H1 (cell line): ENCODE results near the gene PRR30. TPM values are rescaled to one million over a fixed set of nuclear protein-coding genes. Genes with fewer than 3 reads are reported as not detected.

Experiments
- POLR2AphosphoS5 ChIP-seq: IDR thresholded peaks from 2 replicates; pipeline ENCODE4 v1.6.1; 2011; ENCODE audit warnings: low read depth, low read length
- USF2 ChIP-seq: IDR thresholded peaks from 2 replicates; pipeline ENCODE4 v1.6.1; 2011; ENCODE audit warnings: low read length, improper control_type of control experiment
- polyA plus RNA-seq, 7 experiments: library from polyadenylated mRNA; depleted of rRNA in 3 of 7; stranded (reverse) in 5 of 7; unstranded in 2 of 7; fragments of >200 nt in 5 of 7; fragments of 200-250 nt in 2 of 7; gene quantifications; 1 replicate in 5 of 7; 2 replicates in 1 of 7; 4 replicates in 1 of 7; pipeline versions ENCODE4 v1.2.1 to v1.2.3, GENCODE V29; 2011 to 2013; ENCODE audit warnings: missing spikeins in 2 of 7, mixed read lengths in 2 of 7
- total RNA-seq: library from RNA; stranded (reverse); fragmentation: NEBNext Ultra II Directional; extraction: Animal tissue kit (Norgen Biotek cat#: 25700); gene quantifications from 2 replicates; pipeline ENCODE4 v1.2.1, GENCODE V29; 2021

The PRR30 gene
- total and polyA plus RNA-seq, 2 of the 8 experiments (the other 6 are each of a cell fraction or from before 2014, with no cell fraction given), result not detected

GRCh38 chr2:27138111-27138510 is 1.1 kb downstream of the PRR30 start (continued):
- TF ChIP-seq USF2 (no peak), POLR2AphosphoS5 (no peak)
